Measurements from ENCODE around the gene VAV2.

- TF ChIP-seq CTCF (conservative IDR thresholded peaks at IDR 0.05; ENCODE audit: low read depth in 2 of 2) (no peak), EZH2 (IDR thresholded peaks at IDR 0.05; ENCODE audit: low read depth, unreplicated experiment) (no peak), CREB1 (CRISPR knock-in tag; IDR thresholded peaks at IDR 0.05; ENCODE audit: low read depth) (no peak), POLR2AphosphoS5 (IDR thresholded peaks at IDR 0.05; ENCODE audit: low read depth) (no peak), JUNB (IDR thresholded peaks at IDR 0.05; ENCODE audit: unreplicated experiment) (no peak), NANOG (IDR thresholded peaks at IDR 0.05; ENCODE audit: borderline replicate concordance) (no peak), ZNF114 (CRISPR knock-in tag; IDR thresholded peaks at IDR 0.05) (no peak), EZH2phosphoT487 (IDR thresholded peaks at IDR 0.05; ENCODE audit: unreplicated experiment) (no peak)
- TF ChIP-seq, protein P1, sequence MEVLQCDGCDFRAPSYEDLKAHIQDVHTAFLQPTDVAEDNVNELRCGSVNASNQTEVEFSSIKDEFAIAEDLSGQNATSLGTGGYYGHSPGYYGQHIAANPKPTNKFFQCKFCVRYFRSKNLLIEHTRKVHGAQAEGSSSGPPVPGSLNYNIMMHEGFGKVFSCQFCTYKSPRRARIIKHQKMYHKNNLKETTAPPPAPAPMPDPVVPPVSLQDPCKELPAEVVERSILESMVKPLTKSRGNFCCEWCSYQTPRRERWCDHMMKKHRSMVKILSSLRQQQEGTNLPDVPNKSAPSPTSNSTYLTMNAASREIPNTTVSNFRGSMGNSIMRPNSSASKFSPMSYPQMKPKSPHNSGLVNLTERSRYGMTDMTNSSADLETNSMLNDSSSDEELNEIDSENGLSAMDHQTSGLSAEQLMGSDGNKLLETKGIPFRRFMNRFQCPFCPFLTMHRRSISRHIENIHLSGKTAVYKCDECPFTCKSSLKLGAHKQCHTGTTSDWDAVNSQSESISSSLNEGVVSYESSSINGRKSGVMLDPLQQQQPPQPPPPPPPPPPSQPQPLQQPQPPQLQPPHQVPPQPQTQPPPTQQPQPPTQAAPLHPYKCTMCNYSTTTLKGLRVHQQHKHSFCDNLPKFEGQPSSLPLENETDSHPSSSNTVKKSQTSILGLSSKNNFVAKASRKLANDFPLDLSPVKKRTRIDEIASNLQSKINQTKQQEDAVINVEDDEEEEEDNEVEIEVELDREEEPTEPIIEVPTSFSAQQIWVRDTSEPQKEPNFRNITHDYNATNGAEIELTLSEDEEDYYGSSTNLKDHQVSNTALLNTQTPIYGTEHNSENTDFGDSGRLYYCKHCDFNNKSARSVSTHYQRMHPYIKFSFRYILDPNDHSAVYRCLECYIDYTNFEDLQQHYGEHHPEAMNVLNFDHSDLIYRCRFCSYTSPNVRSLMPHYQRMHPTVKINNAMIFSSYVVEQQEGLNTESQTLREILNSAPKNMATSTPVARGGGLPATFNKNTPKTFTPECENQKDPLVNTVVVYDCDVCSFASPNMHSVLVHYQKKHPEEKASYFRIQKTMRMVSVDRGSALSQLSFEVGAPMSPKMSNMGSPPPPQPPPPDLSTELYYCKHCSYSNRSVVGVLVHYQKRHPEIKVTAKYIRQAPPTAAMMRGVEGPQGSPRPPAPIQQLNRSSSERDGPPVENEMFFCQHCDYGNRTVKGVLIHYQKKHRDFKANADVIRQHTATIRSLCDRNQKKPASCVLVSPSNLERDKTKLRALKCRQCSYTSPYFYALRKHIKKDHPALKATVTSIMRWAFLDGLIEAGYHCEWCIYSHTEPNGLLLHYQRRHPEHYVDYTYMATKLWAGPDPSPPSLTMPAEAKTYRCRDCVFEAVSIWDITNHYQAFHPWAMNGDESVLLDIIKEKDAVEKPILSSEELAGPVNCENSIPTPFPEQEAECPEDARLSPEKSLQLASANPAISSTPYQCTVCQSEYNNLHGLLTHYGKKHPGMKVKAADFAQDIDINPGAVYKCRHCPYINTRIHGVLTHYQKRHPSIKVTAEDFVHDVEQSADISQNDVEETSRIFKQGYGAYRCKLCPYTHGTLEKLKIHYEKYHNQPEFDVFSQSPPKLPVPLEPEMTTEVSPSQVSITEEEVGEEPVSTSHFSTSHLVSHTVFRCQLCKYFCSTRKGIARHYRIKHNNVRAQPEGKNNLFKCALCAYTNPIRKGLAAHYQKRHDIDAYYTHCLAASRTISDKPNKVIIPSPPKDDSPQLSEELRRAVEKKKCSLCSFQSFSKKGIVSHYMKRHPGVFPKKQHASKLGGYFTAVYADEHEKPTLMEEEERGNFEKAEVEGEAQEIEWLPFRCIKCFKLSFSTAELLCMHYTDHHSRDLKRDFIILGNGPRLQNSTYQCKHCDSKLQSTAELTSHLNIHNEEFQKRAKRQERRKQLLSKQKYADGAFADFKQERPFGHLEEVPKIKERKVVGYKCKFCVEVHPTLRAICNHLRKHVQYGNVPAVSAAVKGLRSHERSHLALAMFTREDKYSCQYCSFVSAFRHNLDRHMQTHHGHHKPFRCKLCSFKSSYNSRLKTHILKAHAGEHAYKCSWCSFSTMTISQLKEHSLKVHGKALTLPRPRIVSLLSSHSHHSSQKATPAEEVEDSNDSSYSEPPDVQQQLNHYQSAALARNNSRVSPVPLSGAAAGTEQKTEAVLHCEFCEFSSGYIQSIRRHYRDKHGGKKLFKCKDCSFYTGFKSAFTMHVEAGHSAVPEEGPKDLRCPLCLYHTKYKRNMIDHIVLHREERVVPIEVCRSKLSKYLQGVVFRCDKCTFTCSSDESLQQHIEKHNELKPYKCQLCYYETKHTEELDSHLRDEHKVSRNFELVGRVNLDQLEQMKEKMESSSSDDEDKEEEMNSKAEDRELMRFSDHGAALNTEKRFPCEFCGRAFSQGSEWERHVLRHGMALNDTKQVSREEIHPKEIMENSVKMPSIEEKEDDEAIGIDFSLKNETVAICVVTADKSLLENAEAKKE (CRISPR knock-in tag; IDR thresholded peaks at IDR 0.05): no peak
Measured at GRCh38 chr9:133769511-133770075, 222.5 kb downstream of the VAV2 start.

Data from GM23338 (cell line).